AG04449 (cell line): ENCODE measurements around the gene SND1.

Experiments used
- CTCF ChIA-PET: fragments of 350-600 bp; formaldehyde crosslinking; extraction: SDS; loops from one replicate; lab custom pipeline; 2021; ENCODE audit warnings: antibody characterized with exemption; lab: Yijun Ruan, JAX
- POLR2A ChIA-PET: fragments of 400-600, 350-600 bp; formaldehyde crosslinking; extraction: SDS; loops from one replicate; lab custom pipeline; 2020; ENCODE audit warnings: antibody characterized with exemption, inconsistent platforms; lab: Yijun Ruan, JAX
- DNase-seq: peaks from one replicate; pipeline ENCODE4 v3.0.0-alpha.2; 2010; ENCODE audit warnings: low read depth, low spot score
- H3K4me3 ChIP-seq: 2 replicates; pipeline ENCODE4 v1.5.1; 2011; ENCODE audit warnings: low read depth, mild to moderate bottlenecking, control low read depth, low read length
- CTCF ChIP-seq: IDR thresholded peaks from one replicate; pipeline ENCODE4 v1.5.1; 2011; ENCODE audit warnings: mild to moderate bottlenecking, moderate library complexity, low read length, control low read depth, inconsistent platforms; ENCODE audit not compliant: insufficient read depth; ENCODE audit errors: missing control alignments

Gene SND1

GRCh38 chr7:127812540-127812939 is 160.5 kb downstream of the SND1 start:
- H3K4me3 ChIP-seq = no peak overlapping the region
- no peak for DNase-seq
- CTCF ChIA-PET = no interaction called here
- POLR2A ChIA-PET = no interaction called here
- TF ChIP-seq CTCF = no peak

GRCh38 chr7:127813991-127814541 is 162.1 kb downstream of the SND1 start:
- H3K4me3 ChIP-seq = no peak overlapping the region
- TF ChIP-seq CTCF = no peak
- no peak for DNase-seq
- ChIA-PET POLR2A (no interaction called here), CTCF (interaction anchor here (1.7 kb wide), 1 partner anchor 106 kb away, joined by 6 read pairs; no protein-coding TSS in a partner anchor)

GRCh38 chr7:127815631-127816145 is 163.7 kb downstream of the SND1 start:
- DNase-seq = no peak
- ChIA-PET POLR2A (no interaction called here), CTCF (interaction anchor here (0.6 kb wide), 1 partner anchor 20 kb away, joined by 4 read pairs; no protein-coding TSS in a partner anchor)
- H3K4me3 ChIP-seq = no peak overlapping the region
- no peak for TF ChIP-seq CTCF

GRCh38 chr7:127816354-127817190 is 164.6 kb downstream of the SND1 start:
- ChIA-PET CTCF (interaction anchor here (0.6 to 1.4 kb wide), 2 partner anchors 21 to 60 kb away, joined by 3 to 4 read pairs; no protein-coding TSS in a partner anchor), POLR2A (interaction anchor here (0.7 kb wide), 1 partner anchor 122 kb away, joined by 4 read pairs; no protein-coding TSS in a partner anchor)
- TF ChIP-seq CTCF = no peak
- no peak for DNase-seq
- H3K4me3 ChIP-seq = no peak overlapping the region

- no peak for DNase-seq
- no peak for TF ChIP-seq CTCF
- ChIA-PET CTCF (interaction anchor here (1.4 kb wide), 1 partner anchor 59 kb away, joined by 3 read pairs; no protein-coding TSS in a partner anchor), POLR2A (no interaction called here)
- no peak overlapping the region for H3K4me3 ChIP-seq
Measured at GRCh38 chr7:127817466-127817865, 165.5 kb downstream of the SND1 start.

- ChIA-PET POLR2A (no interaction called here), CTCF (interaction anchor here (0.9 kb wide), 1 partner anchor 13 kb away, joined by 3 read pairs; no protein-coding TSS in a partner anchor)
- no peak for TF ChIP-seq CTCF
- no peak for DNase-seq
- no peak overlapping the region for H3K4me3 ChIP-seq
Measured at GRCh38 chr7:127818306-127818705, 166.3 kb downstream of the SND1 start.
